GM06990 (cell line): Measurements from ENCODE around the gene FRMD4A.

ENCODE experiments used
- DNase-seq: peaks from one replicate; pipeline ENCODE4 v3.0.0-alpha.2; 2011; ENCODE audit not compliant: insufficient read length; ENCODE audit errors: extremely low read depth
- H3K27me3 ChIP-seq: replicated peaks from 2 replicates; pipeline ENCODE4 v1.6.0; 2011; ENCODE audit warnings: low read length; ENCODE audit not compliant: control insufficient read depth, insufficient read depth
- H3K36me3 ChIP-seq: 2 replicates; pipeline ENCODE4 v1.5.1; 2011; ENCODE audit warnings: low read length; ENCODE audit not compliant: control insufficient read depth, insufficient read depth
- H3K4me3 ChIP-seq: replicated peaks from 2 replicates; pipeline ENCODE4 v1.5.1; 2011; ENCODE audit warnings: low read depth, mild to moderate bottlenecking, control low read depth, low read length
- TF ChIP-seq, protein P1 (sequence below): IDR thresholded peaks from 2 replicates; pipeline ENCODE4 v1.5.1; 2011; ENCODE audit warnings: low read length, control low read depth, mild to moderate bottlenecking, inconsistent platforms; ENCODE audit not compliant: insufficient read depth, poor library complexity, severe bottlenecking

Gene FRMD4A

GRCh38 chr10:14116021-14116420 lies 214.7 kb downstream of the FRMD4A start:
- TF ChIP-seq, protein P1, sequence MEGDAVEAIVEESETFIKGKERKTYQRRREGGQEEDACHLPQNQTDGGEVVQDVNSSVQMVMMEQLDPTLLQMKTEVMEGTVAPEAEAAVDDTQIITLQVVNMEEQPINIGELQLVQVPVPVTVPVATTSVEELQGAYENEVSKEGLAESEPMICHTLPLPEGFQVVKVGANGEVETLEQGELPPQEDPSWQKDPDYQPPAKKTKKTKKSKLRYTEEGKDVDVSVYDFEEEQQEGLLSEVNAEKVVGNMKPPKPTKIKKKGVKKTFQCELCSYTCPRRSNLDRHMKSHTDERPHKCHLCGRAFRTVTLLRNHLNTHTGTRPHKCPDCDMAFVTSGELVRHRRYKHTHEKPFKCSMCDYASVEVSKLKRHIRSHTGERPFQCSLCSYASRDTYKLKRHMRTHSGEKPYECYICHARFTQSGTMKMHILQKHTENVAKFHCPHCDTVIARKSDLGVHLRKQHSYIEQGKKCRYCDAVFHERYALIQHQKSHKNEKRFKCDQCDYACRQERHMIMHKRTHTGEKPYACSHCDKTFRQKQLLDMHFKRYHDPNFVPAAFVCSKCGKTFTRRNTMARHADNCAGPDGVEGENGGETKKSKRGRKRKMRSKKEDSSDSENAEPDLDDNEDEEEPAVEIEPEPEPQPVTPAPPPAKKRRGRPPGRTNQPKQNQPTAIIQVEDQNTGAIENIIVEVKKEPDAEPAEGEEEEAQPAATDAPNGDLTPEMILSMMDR: no peak
- no peaks in the 10 kb centered on the region for H3K27me3 ChIP-seq
- no peak overlapping the region for H3K4me3 ChIP-seq
- DNase-seq: no peak
- no peaks in the 10 kb centered on the region for H3K36me3 ChIP-seq

DNA sequence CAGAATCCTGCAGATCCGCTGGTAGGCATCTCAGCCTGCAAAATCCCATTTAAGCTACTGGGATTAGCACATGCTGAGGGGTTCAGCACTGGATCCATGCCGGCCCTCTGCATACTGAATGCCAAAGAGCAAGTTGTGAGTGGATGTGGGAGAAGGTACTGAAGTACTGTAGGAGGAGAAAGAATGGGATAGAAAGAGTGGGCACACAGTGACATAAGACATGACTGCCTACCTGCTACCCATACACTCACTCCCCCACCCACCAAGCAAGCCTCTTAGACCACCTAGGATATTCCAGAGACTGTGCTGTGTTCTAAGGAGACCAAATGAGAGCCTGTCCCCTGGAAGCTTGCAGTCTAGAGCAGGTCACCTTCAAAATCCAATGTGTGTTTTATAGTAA lies 215.9 kb downstream of the FRMD4A start:
- Histone ChIP-seq H3K27me3 (no peaks in the 10 kb centered on the region), H3K4me3 (no peak overlapping the region), H3K36me3 (no peaks in the 10 kb centered on the region)
- DNase-seq: no peak
- TF ChIP-seq, protein P1: no peak

DNA sequence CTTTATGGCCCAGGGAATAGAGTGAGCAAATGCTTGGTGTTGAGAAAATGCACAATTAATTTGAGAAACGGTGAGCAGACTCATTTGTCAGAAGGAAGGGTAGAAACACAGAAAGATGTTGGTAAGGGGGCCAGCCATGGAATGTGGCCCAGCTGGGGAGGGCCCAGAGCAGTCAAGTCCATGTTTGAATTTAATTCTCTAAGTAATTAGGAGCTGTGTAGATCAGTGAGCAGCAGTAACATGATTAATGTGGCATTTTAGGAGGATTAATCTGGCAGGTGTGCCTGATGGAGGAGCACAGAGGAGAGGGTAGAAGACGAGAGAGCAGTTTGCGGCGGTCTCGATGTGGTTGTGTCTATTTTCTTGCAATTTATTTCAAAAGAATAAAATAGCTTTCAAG lies 218.7 kb downstream of the FRMD4A start:
- TF ChIP-seq, protein P1: no peak
- DNase-seq: no peak
- Histone ChIP-seq H3K27me3 (no peaks in the 10 kb centered on the region), H3K4me3 (no peak overlapping the region), H3K36me3 (no peaks in the 10 kb centered on the region)

DNA sequence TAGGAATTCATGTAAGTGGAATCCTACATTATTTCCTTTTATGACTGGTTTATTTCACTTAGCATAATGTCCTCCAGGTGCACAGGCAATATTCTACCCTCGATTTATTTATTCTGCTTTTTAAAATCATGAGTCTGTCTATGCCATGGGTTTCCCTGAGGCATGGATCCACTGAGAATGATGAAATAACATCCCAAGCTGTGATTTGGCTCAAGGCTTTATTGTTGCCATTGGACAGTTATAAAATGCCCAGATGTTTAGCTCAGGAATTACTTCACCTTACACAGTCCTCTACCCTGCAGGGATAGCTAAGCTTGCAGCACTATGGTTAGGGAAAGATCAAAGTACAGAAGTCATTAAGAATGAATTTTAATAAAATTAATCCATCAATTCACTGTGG lies 219.5 kb downstream of the FRMD4A start:
- Histone ChIP-seq H3K4me3 (no peak overlapping the region), H3K27me3 (no peaks in the 10 kb centered on the region), H3K36me3 (no peaks in the 10 kb centered on the region)
- TF ChIP-seq, protein P1: no peak
- DNase-seq: no peak

DNA sequence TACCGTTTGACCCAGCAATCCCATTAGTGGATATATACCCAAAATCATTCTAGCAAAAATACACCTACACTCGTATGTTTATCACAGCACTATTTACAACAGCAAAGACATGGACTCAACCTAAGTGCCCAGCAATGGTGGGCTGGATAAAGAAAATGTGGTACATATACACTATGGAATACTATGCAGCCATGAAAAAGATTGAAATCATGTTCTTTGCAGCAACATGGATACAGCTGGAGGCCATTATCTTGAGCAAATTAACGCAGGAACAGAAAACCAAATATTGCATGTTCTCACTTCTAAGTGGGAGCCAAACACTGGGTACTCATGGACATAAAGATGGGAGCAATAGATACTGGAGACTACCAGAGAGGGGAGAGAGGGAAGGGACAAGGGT lies 223.9 kb downstream of the FRMD4A start:
- no peak for DNase-seq
- Histone ChIP-seq H3K4me3 (no peak overlapping the region), H3K27me3 (no peaks in the 10 kb centered on the region), H3K36me3 (no peaks in the 10 kb centered on the region)
- TF ChIP-seq, protein P1: no peak

GRCh38 chr10:14102056-14102455 lies 228.7 kb downstream of the FRMD4A start:
- H3K4me3 ChIP-seq: no peak overlapping the region
- no peaks in the 10 kb centered on the region for H3K27me3 ChIP-seq
- H3K36me3 ChIP-seq: no peaks in the 10 kb centered on the region
- DNase-seq: no peak
- TF ChIP-seq, protein P1: no peak
